Measurements from ENCODE around the gene LRRC8D.
"Not testable (repeated sequence)": the region's sequence is repeated elsewhere in the genome, so short reads cannot be mapped to it uniquely, and the experiment has no call there.

Gene LRRC8D

GRCh38 chr1:89971600-89971999 is 150.8 kb downstream of the LRRC8D start:
- no peak for DNase-seq

GRCh38 chr1:89972024-89972423 is 151.2 kb downstream of the LRRC8D start:
- DNase-seq, result no peak

GRCh38 chr1:89973471-89974127 is 152.8 kb downstream of the LRRC8D start:
- no peak for DNase-seq

GRCh38 chr1:89974256-89974655 is 153.4 kb downstream of the LRRC8D start:
- no peak for DNase-seq

- DNase-seq, result no peak
These were observed 154.1 kb downstream of the LRRC8D start for GRCh38 chr1:89974696-89975470.

- DNase-seq, result no peak
These were observed 154.8 kb downstream of the LRRC8D start for GRCh38 chr1:89975540-89976125.

- DNase-seq, result no peak
These were observed 157.9 kb downstream of the LRRC8D start for GRCh38 chr1:89978755-89979154.

- DNase-seq, result no peak
These were observed 159.8 kb downstream of the LRRC8D start for GRCh38 chr1:89980605-89981004.

GRCh38 chr1:89982846-89983245 is 162.0 kb downstream of the LRRC8D start:
- not testable (repeated sequence) for DNase-seq

- not testable (repeated sequence) for DNase-seq
These were observed 163.8 kb downstream of the LRRC8D start for GRCh38 chr1:89984564-89985116.

- DNase-seq, result peak; percentile 40
These were observed 165.2 kb downstream of the LRRC8D start for GRCh38 chr1:89986020-89986419.

Data from NCI-H2029 treated with DMSO at 0.1 percent for 48 hours (cell line).